Measurements from ENCODE around the gene MX2. TPM values are rescaled to one million over a fixed set of nuclear protein-coding genes. Genes with fewer than 3 reads are reported as not detected.

MX2 gene
- total RNA-seq, 2 donors from 2014 or later: 1.6 to 11.4 TPM

- no peaks in the 10 kb centered on the region for H3K27me3 Mint-ChIP-seq (ENCODE audit: insufficient read depth)
- 96 to 100% methylated on average over 1 of the region's 1 CpG for WGBS, 2 experiments (ENCODE audit: insufficient coverage in 1 of 2, insufficient read length in 1 of 2)
- TF ChIP-seq CTCF (conservative IDR thresholded peaks at IDR 0.05): no peak
- no peaks in the 10 kb centered on the region for H3K36me3 ChIP-seq (ENCODE audit: control insufficient read depth, insufficient read depth, low read length)
- peaks cover 36% of the 10 kb centered on the region for H3K9me3 Mint-ChIP-seq
- no peaks in the 10 kb centered on the region for H3K4me1 Mint-ChIP-seq
- H3K4me1 ChIP-seq (ENCODE audit: control insufficient read depth, insufficient read depth, low read length): no peaks in the 10 kb centered on the region
- H3K27me3 ChIP-seq (ENCODE audit: control insufficient read depth, insufficient read depth, low read length, poor library complexity, severe bottlenecking): no peaks in the 10 kb centered on the region
- H3K4me3 ChIP-seq (ENCODE audit: low read length): no peak overlapping the region
- no peak overlapping the region for H3K9ac ChIP-seq (ENCODE audit: extremely low read depth, low read length, poor library complexity, severe bottlenecking)
- no peak overlapping the region for H3K4me3 Mint-ChIP-seq
- H3K36me3 Mint-ChIP-seq (ENCODE audit: low read depth): peaks cover 3% of the 10 kb centered on the region
- H3K27ac ChIP-seq (ENCODE audit: low read depth, low read length): no peak overlapping the region
- H3K9me3 ChIP-seq (ENCODE audit: control insufficient read depth, low read length): peaks cover 7% of the 10 kb centered on the region
- DNase-seq: no peak
- H3K27ac Mint-ChIP-seq: no peak overlapping the region
Observed at GRCh38 chr21:41333752-41334151, 28.1 kb upstream of the MX2 start.

DNA sequence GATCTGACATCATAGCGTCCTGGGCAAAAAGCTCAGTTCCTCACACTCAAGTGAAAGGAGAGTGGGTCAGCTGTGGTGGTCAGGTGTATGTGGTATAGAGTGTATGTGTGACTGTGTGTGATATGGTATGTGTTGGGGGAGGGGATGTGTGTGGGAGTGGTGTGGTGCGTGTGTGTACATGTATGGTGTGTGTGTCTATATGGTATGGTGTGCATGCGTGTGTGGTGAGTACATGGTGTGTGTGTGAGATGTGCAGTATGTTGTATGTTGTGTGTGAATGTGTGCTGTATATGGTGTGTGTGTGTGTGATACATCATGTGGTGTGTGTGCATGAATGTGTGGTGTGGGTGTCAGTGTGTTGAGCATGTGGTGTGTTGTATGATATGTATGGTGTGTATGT, 24.3 kb upstream of the MX2 start:
- H3K4me3 Mint-ChIP-seq: no peak overlapping the region
- H3K36me3 Mint-ChIP-seq (ENCODE audit: low read depth): peaks cover 3% of the 10 kb centered on the region
- H3K36me3 ChIP-seq (ENCODE audit: control insufficient read depth, insufficient read depth, low read length): no peaks in the 10 kb centered on the region
- no peak overlapping the region for H3K27ac Mint-ChIP-seq
- no peak for DNase-seq
- no peaks in the 10 kb centered on the region for H3K27me3 Mint-ChIP-seq (ENCODE audit: insufficient read depth)
- H3K4me3 ChIP-seq (ENCODE audit: low read length): no peak overlapping the region
- 94 to 100% methylated on average over 3 of the region's 3 CpGs for WGBS, 2 experiments (ENCODE audit: insufficient coverage in 1 of 2, insufficient read length in 1 of 2)
- H3K9me3 Mint-ChIP-seq: peaks cover 43% of the 10 kb centered on the region
- no peak overlapping the region for H3K27ac ChIP-seq (ENCODE audit: low read depth, low read length)
- no peaks in the 10 kb centered on the region for H3K27me3 ChIP-seq (ENCODE audit: control insufficient read depth, insufficient read depth, low read length, poor library complexity, severe bottlenecking)
- H3K4me1 Mint-ChIP-seq: no peaks in the 10 kb centered on the region
- H3K9me3 ChIP-seq (ENCODE audit: control insufficient read depth, low read length): peaks cover 17% of the 10 kb centered on the region
- TF ChIP-seq CTCF (conservative IDR thresholded peaks at IDR 0.05): no peak
- no peaks in the 10 kb centered on the region for H3K4me1 ChIP-seq (ENCODE audit: control insufficient read depth, insufficient read depth, low read length)
- no peak overlapping the region for H3K9ac ChIP-seq (ENCODE audit: extremely low read depth, low read length, poor library complexity, severe bottlenecking)

GRCh38 chr21:41338455-41338854, 23.4 kb upstream of the MX2 start:
- WGBS, 2 experiments (ENCODE audit: insufficient coverage in 1 of 2, insufficient read length in 1 of 2): 88 to 90% methylated on average over 8 of the region's 8 CpGs
- no peaks in the 10 kb centered on the region for H3K27me3 ChIP-seq (ENCODE audit: control insufficient read depth, insufficient read depth, low read length, poor library complexity, severe bottlenecking)
- TF ChIP-seq CTCF (conservative IDR thresholded peaks at IDR 0.05): no peak
- H3K4me3 Mint-ChIP-seq: no peak overlapping the region
- no peak overlapping the region for H3K27ac ChIP-seq (ENCODE audit: low read depth, low read length)
- H3K36me3 Mint-ChIP-seq (ENCODE audit: low read depth): peaks cover 3% of the 10 kb centered on the region
- no peaks in the 10 kb centered on the region for H3K36me3 ChIP-seq (ENCODE audit: control insufficient read depth, insufficient read depth, low read length)
- peaks cover 22% of the 10 kb centered on the region for H3K9me3 ChIP-seq (ENCODE audit: control insufficient read depth, low read length)
- H3K27me3 Mint-ChIP-seq (ENCODE audit: insufficient read depth): no peaks in the 10 kb centered on the region
- H3K4me1 ChIP-seq (ENCODE audit: control insufficient read depth, insufficient read depth, low read length): no peaks in the 10 kb centered on the region
- no peak for DNase-seq
- no peak overlapping the region for H3K4me3 ChIP-seq (ENCODE audit: low read length)
- H3K27ac Mint-ChIP-seq: no peak overlapping the region
- no peaks in the 10 kb centered on the region for H3K4me1 Mint-ChIP-seq
- H3K9me3 Mint-ChIP-seq: peaks cover 42% of the 10 kb centered on the region
- no peak overlapping the region for H3K9ac ChIP-seq (ENCODE audit: extremely low read depth, low read length, poor library complexity, severe bottlenecking)
